Measurements from ENCODE around the gene ZNF70.

Gene ZNF70

DNA sequence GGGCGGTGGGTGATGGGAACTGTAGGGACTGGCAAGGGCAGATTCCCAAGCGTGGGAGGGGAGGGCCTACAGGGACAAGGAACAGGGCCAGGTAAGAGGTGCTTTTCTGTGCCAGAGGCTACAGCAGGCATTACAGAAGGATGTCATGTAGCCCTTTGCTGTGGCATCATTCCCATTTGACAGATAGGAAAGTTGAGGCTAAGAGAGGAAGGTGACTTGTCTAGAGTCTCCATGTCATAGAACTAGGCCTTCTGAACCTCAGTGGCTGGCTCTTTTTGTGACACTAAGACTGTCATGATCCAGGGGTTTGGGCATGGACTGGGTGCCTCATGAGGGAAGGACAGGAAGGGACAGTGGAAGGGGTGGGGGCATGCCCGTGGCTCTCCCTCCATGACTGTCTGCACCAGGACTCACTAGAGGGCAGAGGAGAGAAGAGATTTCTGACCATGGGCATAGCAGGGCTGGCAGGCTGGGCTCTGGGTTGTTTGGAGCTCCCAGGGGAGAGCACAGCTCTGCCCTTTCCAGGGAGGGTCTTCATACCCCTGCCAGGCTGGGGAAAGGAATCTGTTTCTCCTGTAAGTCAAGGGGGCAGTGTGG lies 25.0 kb upstream of the ZNF70 start:
- Histone ChIP-seq H3K9me3 (no peaks in the 10 kb centered on the region), H3K4me3 (ENCODE audit: low read depth, low read length) (no peak overlapping the region), H3K4me1 (no peaks in the 10 kb centered on the region; the same call in 1 of the 2 replicates), H3K36me3 (no peaks in the 10 kb centered on the region), H3K27me3 (no peaks in the 10 kb centered on the region)
- DNase-seq = no peak
- TF ChIP-seq, protein P1, sequence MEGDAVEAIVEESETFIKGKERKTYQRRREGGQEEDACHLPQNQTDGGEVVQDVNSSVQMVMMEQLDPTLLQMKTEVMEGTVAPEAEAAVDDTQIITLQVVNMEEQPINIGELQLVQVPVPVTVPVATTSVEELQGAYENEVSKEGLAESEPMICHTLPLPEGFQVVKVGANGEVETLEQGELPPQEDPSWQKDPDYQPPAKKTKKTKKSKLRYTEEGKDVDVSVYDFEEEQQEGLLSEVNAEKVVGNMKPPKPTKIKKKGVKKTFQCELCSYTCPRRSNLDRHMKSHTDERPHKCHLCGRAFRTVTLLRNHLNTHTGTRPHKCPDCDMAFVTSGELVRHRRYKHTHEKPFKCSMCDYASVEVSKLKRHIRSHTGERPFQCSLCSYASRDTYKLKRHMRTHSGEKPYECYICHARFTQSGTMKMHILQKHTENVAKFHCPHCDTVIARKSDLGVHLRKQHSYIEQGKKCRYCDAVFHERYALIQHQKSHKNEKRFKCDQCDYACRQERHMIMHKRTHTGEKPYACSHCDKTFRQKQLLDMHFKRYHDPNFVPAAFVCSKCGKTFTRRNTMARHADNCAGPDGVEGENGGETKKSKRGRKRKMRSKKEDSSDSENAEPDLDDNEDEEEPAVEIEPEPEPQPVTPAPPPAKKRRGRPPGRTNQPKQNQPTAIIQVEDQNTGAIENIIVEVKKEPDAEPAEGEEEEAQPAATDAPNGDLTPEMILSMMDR (IDR thresholded peaks at IDR 0.05; ENCODE audit: low read depth, low read length) = no peak

DNA sequence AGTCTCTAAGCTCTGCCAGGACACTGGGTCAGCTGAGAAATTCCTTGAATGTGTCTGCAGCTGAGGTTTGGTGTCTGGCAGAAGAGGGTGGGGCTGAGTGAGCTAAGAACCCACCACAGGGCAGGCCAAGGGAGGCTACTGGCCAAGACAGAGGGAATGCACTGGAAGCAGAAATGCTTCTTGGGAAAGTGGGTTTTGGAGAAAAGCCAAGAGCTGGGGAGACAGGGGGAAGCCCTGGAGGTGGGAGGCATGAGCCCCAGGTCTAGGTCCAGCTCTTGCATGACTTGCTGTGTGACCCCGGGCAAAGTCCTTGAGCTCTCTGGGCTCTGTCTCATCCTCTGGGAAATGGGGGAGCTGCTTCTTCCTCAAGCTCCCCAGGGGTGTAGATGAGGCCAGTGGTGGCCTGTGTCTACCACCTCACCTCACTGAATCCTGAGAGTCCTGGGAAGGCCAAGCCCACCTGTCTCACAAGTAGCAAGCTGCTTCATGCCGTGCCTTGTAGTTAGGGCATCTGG lies 24.1 kb upstream of the ZNF70 start:
- H3K4me1 ChIP-seq = no peaks in the 10 kb centered on the region; the same call in 1 of the 2 replicates
- no peaks in the 10 kb centered on the region for H3K9me3 ChIP-seq
- H3K4me3 ChIP-seq (ENCODE audit: low read depth, low read length) = no peak overlapping the region
- no peaks in the 10 kb centered on the region for H3K36me3 ChIP-seq
- TF ChIP-seq, protein P1 (IDR thresholded peaks at IDR 0.05; ENCODE audit: low read depth, low read length) = no peak
- no peak for DNase-seq
- H3K27me3 ChIP-seq = no peaks in the 10 kb centered on the region

DNA sequence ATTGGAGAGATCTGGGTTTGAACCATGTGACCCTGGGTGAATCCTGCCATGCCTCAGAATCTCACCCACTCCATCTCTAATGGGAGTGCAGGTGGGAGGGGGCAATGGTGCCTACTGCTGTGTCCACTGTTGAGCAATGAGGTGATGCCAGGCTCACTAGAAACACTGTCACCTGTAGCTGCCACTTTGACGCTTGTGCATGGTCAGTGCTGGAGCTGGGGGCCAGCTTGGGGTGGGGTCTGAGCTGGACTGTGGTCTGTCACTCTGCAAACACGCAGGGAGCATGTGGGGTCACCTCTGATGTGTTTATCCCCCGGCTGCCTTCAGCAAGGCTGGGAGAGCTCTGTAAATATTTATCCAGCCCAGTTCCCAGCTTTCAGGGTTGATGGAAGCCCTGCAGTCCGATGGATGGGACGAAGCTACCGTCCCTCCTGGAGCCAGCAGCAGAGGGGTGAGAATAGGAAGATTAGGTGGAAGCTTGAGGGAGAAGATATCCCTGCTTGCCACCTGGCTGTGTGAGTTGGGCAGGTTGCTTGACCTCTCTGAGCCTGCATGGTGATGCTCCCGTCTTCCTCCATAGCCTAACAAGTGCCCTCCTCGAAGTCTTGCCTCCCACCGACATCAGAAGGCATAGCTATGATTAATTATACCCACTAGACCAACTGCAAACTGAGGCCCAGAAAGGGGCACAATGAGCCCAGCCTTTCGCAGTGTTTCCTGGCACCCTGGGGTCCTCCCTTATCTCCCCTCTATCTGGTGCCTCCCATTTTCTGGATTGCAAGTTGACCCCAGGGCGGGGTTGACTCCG lies 23.4 kb upstream of the ZNF70 start:
- no peaks in the 10 kb centered on the region for H3K27me3 ChIP-seq
- H3K4me1 ChIP-seq = no peaks in the 10 kb centered on the region; the same call in 1 of the 2 replicates
- H3K4me3 ChIP-seq (ENCODE audit: low read depth, low read length) = no peak overlapping the region
- TF ChIP-seq, protein P1 (IDR thresholded peaks at IDR 0.05; ENCODE audit: low read depth, low read length) = no peak
- no peaks in the 10 kb centered on the region for H3K36me3 ChIP-seq
- no peaks in the 10 kb centered on the region for H3K9me3 ChIP-seq
- no peak for DNase-seq

DNA sequence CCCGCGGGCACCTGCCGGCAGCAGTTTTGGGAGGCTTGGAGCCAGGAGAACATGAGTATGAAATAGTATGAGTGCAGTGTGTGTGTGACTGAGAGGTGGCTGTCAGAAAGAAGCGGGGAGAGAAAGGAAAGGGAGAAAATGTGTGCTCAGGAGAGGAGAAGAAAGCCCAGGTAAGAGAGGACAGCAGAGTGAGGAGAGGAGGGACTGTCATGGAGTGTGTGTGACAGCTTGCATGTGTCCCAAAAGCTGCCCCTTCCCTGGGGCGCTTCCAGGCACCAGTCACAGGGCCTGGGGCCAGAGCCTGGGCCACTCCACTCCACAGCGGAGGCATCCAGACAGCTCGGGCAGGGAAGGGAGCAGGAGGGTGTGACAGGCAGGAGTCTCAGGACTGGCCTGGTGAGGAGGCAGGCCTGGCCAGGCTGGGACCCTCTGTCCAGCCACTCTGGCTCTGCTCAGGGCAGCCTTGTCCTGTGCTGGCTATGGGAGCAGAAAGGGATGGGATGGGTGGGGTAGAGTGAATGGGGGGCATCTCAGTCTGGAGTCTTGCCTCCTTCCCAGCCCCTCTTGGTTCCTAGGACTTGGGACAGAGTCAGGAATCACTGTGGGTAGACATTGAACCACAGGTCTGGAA lies 22.7 kb upstream of the ZNF70 start:
- no peaks in the 10 kb centered on the region for H3K36me3 ChIP-seq
- no peaks in the 10 kb centered on the region for H3K27me3 ChIP-seq
- TF ChIP-seq, protein P1 (IDR thresholded peaks at IDR 0.05; ENCODE audit: low read depth, low read length) = no peak
- H3K4me3 ChIP-seq (ENCODE audit: low read depth, low read length) = peak overlapping the region; percentile 51
- H3K4me1 ChIP-seq = no peaks in the 10 kb centered on the region; the same call in 1 of the 2 replicates
- no peak for DNase-seq
- H3K9me3 ChIP-seq = no peaks in the 10 kb centered on the region

DNA sequence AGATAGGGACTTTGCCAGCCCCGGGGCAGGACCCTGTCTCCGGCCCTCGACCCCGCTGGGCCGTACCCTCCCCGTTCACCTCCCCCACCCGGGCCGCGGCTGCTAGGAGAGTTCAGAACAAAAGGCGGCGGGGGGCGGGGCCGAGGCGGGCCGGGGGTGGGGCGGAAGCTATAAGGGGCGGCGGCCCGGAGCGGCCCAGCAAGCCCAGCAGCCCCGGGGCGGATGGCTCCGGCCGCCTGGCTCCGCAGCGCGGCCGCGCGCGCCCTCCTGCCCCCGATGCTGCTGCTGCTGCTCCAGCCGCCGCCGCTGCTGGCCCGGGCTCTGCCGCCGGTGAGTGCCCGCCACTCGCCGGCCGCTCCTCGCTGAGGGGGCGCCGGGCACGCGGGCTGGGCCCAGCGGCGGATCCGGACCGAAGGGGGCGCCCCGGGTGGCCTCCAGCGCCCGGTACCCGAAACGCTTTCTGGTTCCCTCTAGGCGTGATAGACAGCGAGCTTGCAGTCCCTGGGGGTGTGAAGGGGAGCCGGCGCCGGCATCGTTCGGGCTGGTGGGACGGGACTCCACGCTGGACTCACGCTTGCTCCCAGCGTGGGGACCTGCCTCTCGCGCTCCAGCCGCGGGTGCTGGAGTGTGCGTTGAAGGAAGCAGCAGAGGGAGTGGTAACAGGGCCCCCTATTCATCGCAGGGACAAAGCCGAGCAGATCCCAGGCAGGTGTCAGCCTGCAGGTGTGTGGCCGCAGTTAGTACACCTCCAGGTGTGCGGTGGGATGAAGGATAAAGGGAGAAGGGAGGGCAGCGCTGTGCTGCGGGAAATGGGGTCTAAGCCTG lies 21.9 kb upstream of the ZNF70 start, which contains the start of gene MMP11:
Gene MMP11 (plus strand): TSS at position 201 of the 825 bp plus-strand sequence. CDS start 22 bp downstream, at position 223.
- H3K36me3 ChIP-seq = no peaks in the 10 kb centered on the region
- no peaks in the 10 kb centered on the region; the same call in 1 of the 2 replicates for H3K4me1 ChIP-seq
- TF ChIP-seq, protein P1 (IDR thresholded peaks at IDR 0.05; ENCODE audit: low read depth, low read length) = 0 out of 2 replicates have a peak, but pooled peaks have one; percentile 3
- DNase-seq = peak; percentile 79
- H3K9me3 ChIP-seq = no peaks in the 10 kb centered on the region
- peak within 1 kb of the TSS; percentile 51 for H3K4me3 ChIP-seq (ENCODE audit: low read depth, low read length)
- H3K27me3 ChIP-seq = no peaks in the 10 kb centered on the region
